ENCODE measurements around the gene SMARCB1.

DNA sequence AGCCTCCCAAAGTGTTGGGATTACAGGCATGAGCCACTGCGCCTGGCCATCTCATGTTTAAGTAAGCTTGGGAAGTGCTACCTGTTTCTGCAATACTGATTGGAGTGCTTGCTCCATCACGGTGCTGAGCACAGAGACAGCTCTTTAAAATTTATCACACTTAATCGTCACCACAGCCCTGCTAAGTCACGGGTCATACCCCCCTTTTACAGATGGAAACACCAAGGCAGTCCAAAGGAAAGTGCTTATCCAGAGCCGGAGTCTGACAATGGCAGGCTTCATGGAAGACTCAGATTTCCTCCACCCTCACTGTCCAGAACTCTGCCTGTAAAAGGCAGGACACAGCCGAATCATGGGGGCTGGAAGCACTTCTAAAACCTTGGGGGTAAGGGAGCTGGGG, 26.7 kb upstream of the SMARCB1 start:
- no peak for TF ChIP-seq POLR2AphosphoS5 (IDR thresholded peaks at IDR 0.05)
- no peak for TF ChIP-seq CTCF (IDR thresholded peaks at IDR 0.05 in 8 of 11, conservative IDR thresholded peaks at IDR 0.05 in 3 of 11)
